ENCODE results near the gene OSBP2. TPM values are rescaled to one million over a fixed set of nuclear protein-coding genes. Genes with fewer than 3 reads are reported as not detected.
A peak's percentile ranks its signal among the peaks of the same experiment; 100 is the strongest.

OSBP2 gene
- total RNA-seq, 1 donor from 2014 or later, result 15.8 TPM

GRCh38 chr22:30662040-30662439 is 32.6 kb upstream of the OSBP2 start:
- DNase-seq (ENCODE audit: low spot score in 2 of 2, unreplicated experiment in 2 of 2), result no peak
- H3K4me1 Mint-ChIP-seq, result peaks cover 6% of the 10 kb centered on the region
- no peak overlapping the region for H3K27ac Mint-ChIP-seq
- no peak overlapping the region for H3K4me3 Mint-ChIP-seq
- H3K36me3 Mint-ChIP-seq, result peaks cover 27% of the 10 kb centered on the region
- peaks cover 3% of the 10 kb centered on the region for H3K27me3 Mint-ChIP-seq (ENCODE audit: low read depth)
- TF ChIP-seq CTCF (IDR thresholded peaks at IDR 0.05; ENCODE audit: unreplicated experiment), result no peak
- H3K9me3 Mint-ChIP-seq, result no peaks in the 10 kb centered on the region

- peaks cover 20% of the 10 kb centered on the region for H3K27me3 Mint-ChIP-seq (ENCODE audit: low read depth)
- H3K27ac Mint-ChIP-seq, result no peak overlapping the region
- H3K4me3 Mint-ChIP-seq, result no peak overlapping the region
- H3K36me3 Mint-ChIP-seq, result peaks cover 21% of the 10 kb centered on the region
- H3K4me1 Mint-ChIP-seq, result peaks cover 13% of the 10 kb centered on the region
- no peak for DNase-seq (ENCODE audit: low spot score in 2 of 2, unreplicated experiment in 2 of 2)
- no peak for TF ChIP-seq CTCF (IDR thresholded peaks at IDR 0.05; ENCODE audit: unreplicated experiment)
- H3K9me3 Mint-ChIP-seq, result no peaks in the 10 kb centered on the region
These were observed 29.9 kb upstream of the OSBP2 start for GRCh38 chr22:30664798-30665197.

DNA sequence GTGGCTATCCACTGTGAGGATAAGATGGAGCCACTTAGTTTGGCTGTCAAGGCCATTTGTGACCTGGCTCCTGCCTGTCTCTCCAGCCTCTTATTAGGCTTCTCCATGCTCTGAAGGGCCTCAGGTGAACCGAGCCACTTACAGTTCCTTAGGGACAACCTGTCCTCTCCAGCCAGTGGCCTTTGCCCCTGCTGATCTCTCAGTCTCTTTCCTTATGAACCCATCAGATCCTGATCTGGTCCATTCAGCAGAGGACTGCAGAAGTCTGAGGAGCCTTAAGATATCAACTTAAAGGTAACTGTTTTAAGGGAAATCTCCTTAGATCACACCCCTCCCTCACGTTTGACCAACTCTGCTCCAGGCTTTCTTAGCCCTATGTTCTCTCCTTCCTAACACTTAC is 29.4 kb upstream of the OSBP2 start:
- no peak for TF ChIP-seq CTCF (IDR thresholded peaks at IDR 0.05; ENCODE audit: unreplicated experiment)
- H3K9me3 Mint-ChIP-seq, result no peaks in the 10 kb centered on the region
- H3K27me3 Mint-ChIP-seq (ENCODE audit: low read depth), result peaks cover 24% of the 10 kb centered on the region
- H3K27ac Mint-ChIP-seq, result no peak overlapping the region
- no peak for DNase-seq (ENCODE audit: low spot score in 2 of 2, unreplicated experiment in 2 of 2)
- H3K4me3 Mint-ChIP-seq, result no peak overlapping the region
- peaks cover 13% of the 10 kb centered on the region for H3K4me1 Mint-ChIP-seq
- peaks cover 17% of the 10 kb centered on the region for H3K36me3 Mint-ChIP-seq

DNA sequence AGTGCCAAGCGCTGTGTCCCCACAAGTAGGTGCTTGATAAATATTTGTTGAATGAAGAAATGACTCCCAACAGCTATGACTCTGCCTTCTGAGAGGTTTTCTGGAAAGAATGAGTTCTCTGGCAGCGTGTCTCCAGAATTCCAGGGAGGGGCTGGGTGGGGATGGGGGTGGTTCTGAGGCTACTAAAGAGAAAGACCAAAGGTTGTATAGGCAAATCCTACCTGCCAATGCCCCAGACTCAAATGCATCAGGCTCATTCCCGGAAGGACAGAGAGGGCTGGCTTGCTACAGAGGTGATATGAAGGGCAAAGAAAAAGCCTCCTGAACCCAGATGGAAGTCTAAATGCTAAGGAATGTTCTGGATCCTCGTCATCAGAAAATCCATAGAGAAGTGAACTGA is 28.9 kb upstream of the OSBP2 start:
- H3K4me3 Mint-ChIP-seq, result no peak overlapping the region
- TF ChIP-seq CTCF (IDR thresholded peaks at IDR 0.05; ENCODE audit: unreplicated experiment), result no peak
- peaks cover 29% of the 10 kb centered on the region for H3K27me3 Mint-ChIP-seq (ENCODE audit: low read depth)
- H3K27ac Mint-ChIP-seq, result no peak overlapping the region
- H3K9me3 Mint-ChIP-seq, result no peaks in the 10 kb centered on the region
- peaks cover 14% of the 10 kb centered on the region for H3K36me3 Mint-ChIP-seq
- peaks cover 13% of the 10 kb centered on the region for H3K4me1 Mint-ChIP-seq
- no peak for DNase-seq (ENCODE audit: low spot score in 2 of 2, unreplicated experiment in 2 of 2)

DNA sequence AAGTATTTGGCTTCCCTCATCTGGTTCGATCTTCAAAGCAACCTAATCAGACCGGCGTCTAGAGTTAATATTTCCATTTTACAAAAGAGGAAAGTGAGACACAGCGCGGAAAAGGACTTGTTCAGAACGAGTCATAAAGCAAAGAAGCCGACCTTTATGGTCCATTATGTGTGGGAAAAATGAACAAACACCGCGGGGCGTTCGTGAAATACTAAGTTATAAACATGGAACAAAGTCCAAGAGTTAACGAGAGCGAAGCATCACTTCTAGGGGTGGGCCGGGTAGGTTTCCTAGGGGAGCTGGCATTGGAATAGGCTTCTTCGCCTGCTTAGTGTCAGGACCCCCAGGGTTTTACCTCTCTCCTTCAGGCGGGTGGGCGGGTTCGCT is 27.6 kb upstream of the OSBP2 start:
- Mint-ChIP-seq H3K27ac (no peak overlapping the region), H3K27me3 (ENCODE audit: low read depth) (peaks cover 37% of the 10 kb centered on the region), H3K4me1 (peaks cover 13% of the 10 kb centered on the region), H3K9me3 (no peaks in the 10 kb centered on the region), H3K4me3 (peak overlapping the region; percentile 98), H3K36me3 (peaks cover 14% of the 10 kb centered on the region)
- DNase-seq (ENCODE audit: low spot score in 2 of 2, unreplicated experiment in 2 of 2), result no peak
- TF ChIP-seq CTCF (IDR thresholded peaks at IDR 0.05; ENCODE audit: unreplicated experiment), result no peak
